ENCODE results near the gene SLC6A17. TPM values are rescaled to one million over a fixed set of nuclear protein-coding genes. Genes with fewer than 3 reads are reported as not detected.

The SLC6A17 gene
- polyA plus RNA-seq, 3 donors, result not detected

DNA sequence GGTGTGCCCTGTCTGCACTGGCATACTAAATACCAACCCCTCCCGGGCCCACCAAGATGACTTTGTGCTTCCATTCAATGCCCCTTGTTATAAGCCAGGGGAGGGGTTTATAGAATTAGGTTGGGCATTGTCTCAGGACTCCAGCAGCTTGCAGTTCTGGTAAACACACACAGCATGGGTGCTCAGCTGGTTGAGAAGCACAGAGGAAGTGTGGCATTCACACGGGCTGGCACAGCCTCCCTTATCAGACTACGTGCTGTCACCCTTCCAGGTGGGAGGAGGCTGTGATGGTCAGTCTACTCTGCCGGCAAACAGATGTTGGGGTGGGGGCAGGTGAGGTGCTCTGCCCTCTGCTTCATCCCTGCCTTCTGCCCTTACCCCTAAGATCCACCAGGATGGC lies 15.0 kb upstream of the SLC6A17 start:
- H3K4me3 Mint-ChIP-seq, result no peak overlapping the region
- H3K27me3 Mint-ChIP-seq (ENCODE audit: low read depth in 3 of 3), result peaks cover 42 to 57% (median 57%) of the 10 kb centered on the region in 3 donors

DNA sequence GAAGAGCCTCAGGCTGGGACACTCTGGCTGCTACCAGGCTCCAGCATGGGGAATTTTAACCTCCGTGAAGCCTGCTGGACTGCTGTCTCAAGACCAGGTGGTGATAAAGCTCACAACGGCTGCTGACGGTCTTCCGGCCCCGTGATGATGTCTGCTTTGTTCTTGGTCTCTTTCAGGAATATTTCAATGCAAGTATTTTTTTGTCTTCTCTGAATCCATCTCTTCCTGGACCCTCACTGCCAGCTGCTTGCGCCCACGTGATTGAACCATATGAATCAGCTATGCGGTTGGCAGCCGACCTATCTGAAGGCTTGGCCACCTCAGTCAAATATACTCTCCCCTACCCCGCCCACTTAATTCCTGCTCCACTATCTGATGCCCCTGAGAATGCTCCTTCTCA lies 14.6 kb upstream of the SLC6A17 start:
- H3K79me2 ChIP-seq (ENCODE audit: insufficient read depth, low read length), result no peaks in the 10 kb centered on the region
- H4K20me1 ChIP-seq (ENCODE audit: insufficient read depth, low read length), result no peaks in the 10 kb centered on the region
- no peak for DNase-seq
- H3K9me3 ChIP-seq (replicated peaks in 1 of 2; ENCODE audit: control insufficient read depth in 1 of 2, insufficient read depth in 1 of 2, low read length in 2 of 2), result no peaks in the 10 kb centered on the region
- no peak overlapping the region for H3K4me2 ChIP-seq (replicated peaks; ENCODE audit: extremely low read depth, low read length, poor library complexity, severe bottlenecking)
- H3K4me3 Mint-ChIP-seq, result peak overlapping the region in 1 of 2 donors; percentile 40
- no peaks in the 10 kb centered on the region for H3K36me3 Mint-ChIP-seq
- H3K9ac ChIP-seq (ENCODE audit: insufficient read depth, low read length, poor library complexity, severe bottlenecking), result no peak overlapping the region
- peaks cover 2% of the 10 kb centered on the region for H3K4me1 Mint-ChIP-seq
- TF ChIP-seq, protein P1, sequence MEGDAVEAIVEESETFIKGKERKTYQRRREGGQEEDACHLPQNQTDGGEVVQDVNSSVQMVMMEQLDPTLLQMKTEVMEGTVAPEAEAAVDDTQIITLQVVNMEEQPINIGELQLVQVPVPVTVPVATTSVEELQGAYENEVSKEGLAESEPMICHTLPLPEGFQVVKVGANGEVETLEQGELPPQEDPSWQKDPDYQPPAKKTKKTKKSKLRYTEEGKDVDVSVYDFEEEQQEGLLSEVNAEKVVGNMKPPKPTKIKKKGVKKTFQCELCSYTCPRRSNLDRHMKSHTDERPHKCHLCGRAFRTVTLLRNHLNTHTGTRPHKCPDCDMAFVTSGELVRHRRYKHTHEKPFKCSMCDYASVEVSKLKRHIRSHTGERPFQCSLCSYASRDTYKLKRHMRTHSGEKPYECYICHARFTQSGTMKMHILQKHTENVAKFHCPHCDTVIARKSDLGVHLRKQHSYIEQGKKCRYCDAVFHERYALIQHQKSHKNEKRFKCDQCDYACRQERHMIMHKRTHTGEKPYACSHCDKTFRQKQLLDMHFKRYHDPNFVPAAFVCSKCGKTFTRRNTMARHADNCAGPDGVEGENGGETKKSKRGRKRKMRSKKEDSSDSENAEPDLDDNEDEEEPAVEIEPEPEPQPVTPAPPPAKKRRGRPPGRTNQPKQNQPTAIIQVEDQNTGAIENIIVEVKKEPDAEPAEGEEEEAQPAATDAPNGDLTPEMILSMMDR (IDR thresholded peaks at IDR 0.05), result no peak
- peaks cover 38 to 54% (median 52%) of the 10 kb centered on the region in 3 donors for H3K27me3 Mint-ChIP-seq (ENCODE audit: low read depth in 3 of 3)
- no peak overlapping the region for H3K4me3 ChIP-seq (replicated peaks in 1 of 3; ENCODE audit: low read depth in 2 of 3, low read length in 3 of 3)
- H2AFZ ChIP-seq (ENCODE audit: insufficient read depth, low read depth, low read length, poor library complexity, severe bottlenecking), result no peak overlapping the region
- H3K9me3 Mint-ChIP-seq, result peaks cover 0 to 5% (median 0%) of the 10 kb centered on the region in 7 donors
- no peaks in the 10 kb centered on the region for H3K36me3 ChIP-seq (replicated peaks in 1 of 2; ENCODE audit: control insufficient read depth in 1 of 2, insufficient read depth in 2 of 2, low read length in 2 of 2)
- no peak overlapping the region for H3K27ac ChIP-seq (ENCODE audit: low read depth in 1 of 2, low read length in 2 of 2)
- peaks cover 15 to 36% of the 10 kb centered on the region in 2 donors for H3K27me3 ChIP-seq (ENCODE audit: control insufficient read depth in 2 of 2, insufficient read depth in 2 of 2, low read length in 2 of 2)
- WGBS (ENCODE audit: insufficient coverage), result 97% methylated on average over 6 of the region's 10 CpGs
- peak overlapping the region in 1 of 7 donors; percentile 7 for H3K27ac Mint-ChIP-seq
- intact Hi-C loops (cut with micrococcal nuclease), result no loop called here
- no peaks in the 10 kb centered on the region for H3K4me1 ChIP-seq (ENCODE audit: control insufficient read depth in 1 of 2, insufficient read depth in 2 of 2, low read length in 2 of 2)

More for the DNA sequence above, 15.0 kb upstream of the SLC6A17 start:
- H3K4me3 ChIP-seq (replicated peaks in 1 of 3; ENCODE audit: low read depth in 2 of 3, low read length in 3 of 3), result no peak overlapping the region
- no peak for DNase-seq
- H3K9me3 Mint-ChIP-seq, result peaks cover 0 to 5% (median 2%) of the 10 kb centered on the region in 7 donors
- H3K9ac ChIP-seq (ENCODE audit: insufficient read depth, low read length, poor library complexity, severe bottlenecking), result no peak overlapping the region
- TF ChIP-seq, protein P1 (IDR thresholded peaks at IDR 0.05), result no peak
- intact Hi-C loops (cut with micrococcal nuclease), result no loop called here
- H3K36me3 Mint-ChIP-seq, result no peaks in the 10 kb centered on the region
- no peaks in the 10 kb centered on the region for H3K79me2 ChIP-seq (ENCODE audit: insufficient read depth, low read length)
- no peaks in the 10 kb centered on the region for H3K9me3 ChIP-seq (replicated peaks in 1 of 2; ENCODE audit: control insufficient read depth in 1 of 2, insufficient read depth in 1 of 2, low read length in 2 of 2)
- H3K4me1 ChIP-seq (ENCODE audit: control insufficient read depth in 1 of 2, insufficient read depth in 2 of 2, low read length in 2 of 2), result no peaks in the 10 kb centered on the region
- H3K27me3 ChIP-seq (ENCODE audit: control insufficient read depth in 2 of 2, insufficient read depth in 2 of 2, low read length in 2 of 2), result peaks cover 15 to 40% of the 10 kb centered on the region in 2 donors
- WGBS (ENCODE audit: insufficient coverage), result no CpG with 5 or more reads among the region's 4 CpGs
- peak overlapping the region in 1 of 7 donors; percentile 7 for H3K27ac Mint-ChIP-seq
- peaks cover 2% of the 10 kb centered on the region for H3K4me1 Mint-ChIP-seq
- H3K27ac ChIP-seq (ENCODE audit: low read depth in 1 of 2, low read length in 2 of 2), result no peak overlapping the region
- H3K36me3 ChIP-seq (replicated peaks in 1 of 2; ENCODE audit: control insufficient read depth in 1 of 2, insufficient read depth in 2 of 2, low read length in 2 of 2), result no peaks in the 10 kb centered on the region
- no peak overlapping the region for H2AFZ ChIP-seq (ENCODE audit: insufficient read depth, low read depth, low read length, poor library complexity, severe bottlenecking)
- H4K20me1 ChIP-seq (ENCODE audit: insufficient read depth, low read length), result no peaks in the 10 kb centered on the region
- H3K4me2 ChIP-seq (replicated peaks; ENCODE audit: extremely low read depth, low read length, poor library complexity, severe bottlenecking), result no peak overlapping the region
